Mesenchymal stem cell (in vitro differentiated cells and primary cell): ENCODE measurements around the gene LFNG.

Experiments
- DNase-seq: peaks from one replicate; pipeline ENCODE4 v3.0.0-alpha.2; 2013
- H2AFZ ChIP-seq: one replicate; pipeline ENCODE4 v1.6.1; 2013; ENCODE audit warnings: low read depth, mild to moderate bottlenecking, control low read depth, inconsistent platforms, low read length, moderate library complexity
- H2AK5ac ChIP-seq: 2 replicates; pipeline ENCODE4 v1.6.1; 2013; ENCODE audit warnings: low read length, moderate library complexity, mild to moderate bottlenecking, inconsistent platforms; ENCODE audit not compliant: severe bottlenecking
- H2BK120ac ChIP-seq: one replicate; pipeline ENCODE4 v1.6.1; 2013; ENCODE audit warnings: low read depth, mild to moderate bottlenecking, inconsistent platforms, low read length, moderate library complexity
- H2BK12ac ChIP-seq, 2 experiments: one replicate each; pipeline ENCODE4 v1.6.1; 2013; ENCODE audit warnings: inconsistent platforms in 2 of 2, low read length in 2 of 2, mild to moderate bottlenecking in 2 of 2, moderate library complexity in 2 of 2, control low read depth in 1 of 2
- H2BK15ac ChIP-seq: one replicate; pipeline ENCODE4 v1.6.1; 2013; ENCODE audit warnings: mild to moderate bottlenecking, low read depth, inconsistent platforms; ENCODE audit not compliant: poor library complexity, severe bottlenecking
- H2BK5ac ChIP-seq: 2 replicates; pipeline ENCODE4 v1.6.1; 2013; ENCODE audit warnings: low read depth, mild to moderate bottlenecking, low read length, control low read depth, inconsistent platforms; ENCODE audit not compliant: poor library complexity, severe bottlenecking
- H3K14ac ChIP-seq, 2 experiments: one replicate each; pipeline ENCODE4 v1.6.1; 2013; ENCODE audit warnings: inconsistent platforms in 2 of 2, low read length in 2 of 2, control low read depth in 1 of 2, mild to moderate bottlenecking in 1 of 2, moderate library complexity in 1 of 2
- H3K18ac ChIP-seq, 2 experiments: one replicate each; pipeline ENCODE4 v1.6.1; 2013; ENCODE audit warnings: inconsistent platforms in 2 of 2, low read length in 2 of 2, control low read depth in 1 of 2, low read depth in 1 of 2, mild to moderate bottlenecking in 1 of 2
- H3K23ac ChIP-seq, 2 experiments: one replicate each; pipeline ENCODE4 v1.6.1; 2013; ENCODE audit warnings: inconsistent platforms in 2 of 2, low read length in 2 of 2, mild to moderate bottlenecking in 2 of 2, moderate library complexity in 2 of 2, control low read depth in 1 of 2
- H3K27ac ChIP-seq: 2 replicates; pipeline ENCODE4 v1.5.1; 2013; ENCODE audit warnings: mild to moderate bottlenecking, moderate library complexity, low read length, control low read depth, inconsistent platforms; ENCODE audit not compliant: poor library complexity, severe bottlenecking
- H3K27me3 ChIP-seq, 2 experiments: 2 replicates each; pipeline versions ENCODE4 v1.6.1 to v1.7.0; 2013; ENCODE audit warnings: low read length in 2 of 2, mild to moderate bottlenecking in 2 of 2, moderate library complexity in 2 of 2, control low read depth in 1 of 2, inconsistent platforms in 1 of 2; ENCODE audit not compliant: control insufficient read depth in 1 of 2, insufficient read depth in 1 of 2
- H3K36me3 ChIP-seq, 2 experiments: 2 replicates each; pipeline versions ENCODE4 v1.6.1 to v1.7.0; 2013; ENCODE audit warnings: low read length in 2 of 2, control low read depth in 1 of 2, inconsistent platforms in 1 of 2, low read depth in 1 of 2, mild to moderate bottlenecking in 1 of 2; ENCODE audit not compliant: insufficient read depth in 2 of 2, control insufficient read depth in 1 of 2
- H3K4ac ChIP-seq, 2 experiments: one replicate each; pipeline ENCODE4 v1.6.1; 2013; ENCODE audit warnings: inconsistent platforms in 2 of 2, low read length in 2 of 2, mild to moderate bottlenecking in 2 of 2, moderate library complexity in 2 of 2, control low read depth in 1 of 2, low read depth in 1 of 2
- H3K4me1 ChIP-seq: 2 replicates; pipeline ENCODE4 v1.6.1; 2013; ENCODE audit warnings: low read depth, low read length, control low read depth; ENCODE audit not compliant: control insufficient read depth, insufficient read depth
- H3K4me2 ChIP-seq: 2 replicates; pipeline ENCODE4 v1.6.1; 2013; ENCODE audit warnings: low read length, mild to moderate bottlenecking, inconsistent platforms; ENCODE audit not compliant: poor library complexity, severe bottlenecking
- H3K4me3 ChIP-seq, 2 experiments: 2 replicates each; pipeline versions ENCODE4 v1.5.1 to v1.7.0; 2013; ENCODE audit warnings: low read length in 2 of 2, mild to moderate bottlenecking in 2 of 2, control low read depth in 1 of 2, low read depth in 1 of 2; ENCODE audit not compliant: insufficient read depth in 1 of 2
- H3K79me1 ChIP-seq: replicated peaks from 2 replicates; pipeline ENCODE4 v1.6.1; 2013; ENCODE audit warnings: mild to moderate bottlenecking, control low read depth, low read length, inconsistent platforms; ENCODE audit not compliant: poor library complexity, severe bottlenecking
- H3K9ac ChIP-seq: 2 replicates; pipeline ENCODE4 v1.7.0; 2013; ENCODE audit warnings: mild to moderate bottlenecking, low read length, moderate library complexity
- H3K9me3 ChIP-seq: 2 replicates; pipeline ENCODE4 v1.7.0; 2013; ENCODE audit warnings: mild to moderate bottlenecking, low read length; ENCODE audit not compliant: control insufficient read depth
- H4K8ac ChIP-seq: one replicate; pipeline ENCODE4 v1.6.1; 2013; ENCODE audit warnings: inconsistent platforms, mild to moderate bottlenecking, low read length, moderate library complexity
- H4K91ac ChIP-seq: one replicate; pipeline ENCODE4 v1.6.1; 2013; ENCODE audit warnings: mild to moderate bottlenecking, low read length, inconsistent platforms
- WGBS: methylation state at CpG from one replicate; pipeline ENCODE4 v1.1.7; 2013; ENCODE audit warnings: mixed read lengths; 5-methylcytosine and 5-hydroxymethylcytosine counted together

Gene LFNG

DNA sequence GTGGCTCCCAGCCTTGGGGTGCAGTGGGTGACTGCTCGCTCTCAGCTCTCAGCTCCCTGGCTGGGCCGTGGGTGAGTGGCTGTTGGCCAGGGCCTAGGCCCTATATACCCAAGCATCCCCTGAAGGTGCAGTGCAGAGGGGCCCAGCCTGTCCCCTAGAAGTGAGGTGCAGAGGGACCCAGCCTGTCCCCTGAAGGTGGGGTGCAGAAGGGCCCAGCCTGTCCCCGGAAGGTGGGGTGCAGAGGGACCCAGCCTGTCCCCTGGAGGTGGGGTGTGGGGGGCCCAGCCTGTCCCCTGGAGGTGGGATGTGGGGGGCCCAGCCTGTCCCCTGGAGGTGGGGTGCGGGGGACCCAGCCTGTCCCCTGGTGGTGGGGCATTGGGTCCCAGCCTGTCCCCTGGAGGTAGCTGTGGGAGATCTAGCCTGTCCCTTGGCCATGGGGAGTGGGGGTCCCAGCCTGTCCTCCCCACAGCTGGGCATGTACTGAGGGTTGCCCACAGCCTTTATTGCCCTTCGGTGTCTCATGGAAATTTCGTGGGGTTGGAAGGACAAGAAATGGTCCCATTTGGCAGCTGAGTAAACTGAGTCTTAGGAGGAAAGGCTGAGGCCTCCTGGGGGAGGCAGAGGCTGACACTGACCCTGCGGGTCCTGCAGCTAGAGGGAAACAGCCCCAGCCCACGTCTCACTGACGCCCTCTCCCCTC lies 17.5 kb upstream of the LFNG start:
- DNase-seq, result no peak
- H3K79me1 ChIP-seq, result no peaks in the 10 kb centered on the region
- peaks cover 34% of the 10 kb centered on the region for H3K4me1 ChIP-seq
- H2BK12ac ChIP-seq, result no peak overlapping the region
- no peak overlapping the region for H3K4me3 ChIP-seq
- no peak overlapping the region for H3K27ac ChIP-seq
- H2AK5ac ChIP-seq, result no peak overlapping the region
- H2BK15ac ChIP-seq, result no peak overlapping the region
- H3K27me3 ChIP-seq, result peaks cover 0 to 44% of the 10 kb centered on the region in 2 experiments
- WGBS, result 95% methylated on average over 9 of the region's 9 CpGs
- no peak overlapping the region for H3K9ac ChIP-seq
- H3K14ac ChIP-seq, result no peak overlapping the region
- no peak overlapping the region for H3K4ac ChIP-seq
- no peaks in the 10 kb centered on the region for H3K9me3 ChIP-seq
- H4K8ac ChIP-seq, result no peak overlapping the region
- no peak overlapping the region for H2BK5ac ChIP-seq
- H2AFZ ChIP-seq, result no peak overlapping the region
- no peaks in the 10 kb centered on the region for H3K36me3 ChIP-seq
- no peak overlapping the region for H3K4me2 ChIP-seq
- no peak overlapping the region for H3K18ac ChIP-seq
- H4K91ac ChIP-seq, result no peak overlapping the region
- no peak overlapping the region for H2BK120ac ChIP-seq
- no peak overlapping the region for H3K23ac ChIP-seq

DNA sequence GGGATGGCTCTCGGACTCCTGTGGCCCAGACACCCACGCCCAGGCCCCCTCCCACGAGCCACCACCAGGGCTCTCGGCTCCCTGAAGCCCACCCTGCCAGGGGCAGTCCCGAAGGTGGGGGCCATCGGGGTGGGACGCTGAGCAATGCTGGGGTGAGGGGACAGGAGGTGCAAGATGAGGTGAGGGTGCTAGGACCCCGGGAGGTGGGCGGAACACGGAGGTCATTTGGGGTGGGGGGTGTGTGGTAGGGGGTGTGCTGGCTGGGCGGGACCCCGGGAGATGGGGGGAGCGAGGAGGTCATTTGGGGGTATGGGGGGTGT lies 17.0 kb upstream of the LFNG start:
- DNase-seq, result no peak
- no peak overlapping the region for H3K14ac ChIP-seq
- H3K4me2 ChIP-seq, result no peak overlapping the region
- 89% methylated on average over 13 of the region's 13 CpGs for WGBS
- no peak overlapping the region for H3K18ac ChIP-seq
- H2BK120ac ChIP-seq, result no peak overlapping the region
- H3K4ac ChIP-seq, result no peak overlapping the region
- no peak overlapping the region for H4K91ac ChIP-seq
- H2AK5ac ChIP-seq, result no peak overlapping the region
- no peak overlapping the region for H4K8ac ChIP-seq
- H3K79me1 ChIP-seq, result no peaks in the 10 kb centered on the region
- no peaks in the 10 kb centered on the region for H3K9me3 ChIP-seq
- no peak overlapping the region for H3K23ac ChIP-seq
- no peaks in the 10 kb centered on the region for H3K36me3 ChIP-seq
- H2BK5ac ChIP-seq, result no peak overlapping the region
- peaks cover 0 to 40% of the 10 kb centered on the region in 2 experiments for H3K27me3 ChIP-seq
- H2BK12ac ChIP-seq, result peak overlapping the region in 1 of 2 experiments; percentile 24
- H3K4me1 ChIP-seq, result peaks cover 34% of the 10 kb centered on the region
- no peak overlapping the region for H3K4me3 ChIP-seq
- no peak overlapping the region for H3K9ac ChIP-seq
- H3K27ac ChIP-seq, result no peak overlapping the region
- no peak overlapping the region for H2BK15ac ChIP-seq
- no peak overlapping the region for H2AFZ ChIP-seq

DNA sequence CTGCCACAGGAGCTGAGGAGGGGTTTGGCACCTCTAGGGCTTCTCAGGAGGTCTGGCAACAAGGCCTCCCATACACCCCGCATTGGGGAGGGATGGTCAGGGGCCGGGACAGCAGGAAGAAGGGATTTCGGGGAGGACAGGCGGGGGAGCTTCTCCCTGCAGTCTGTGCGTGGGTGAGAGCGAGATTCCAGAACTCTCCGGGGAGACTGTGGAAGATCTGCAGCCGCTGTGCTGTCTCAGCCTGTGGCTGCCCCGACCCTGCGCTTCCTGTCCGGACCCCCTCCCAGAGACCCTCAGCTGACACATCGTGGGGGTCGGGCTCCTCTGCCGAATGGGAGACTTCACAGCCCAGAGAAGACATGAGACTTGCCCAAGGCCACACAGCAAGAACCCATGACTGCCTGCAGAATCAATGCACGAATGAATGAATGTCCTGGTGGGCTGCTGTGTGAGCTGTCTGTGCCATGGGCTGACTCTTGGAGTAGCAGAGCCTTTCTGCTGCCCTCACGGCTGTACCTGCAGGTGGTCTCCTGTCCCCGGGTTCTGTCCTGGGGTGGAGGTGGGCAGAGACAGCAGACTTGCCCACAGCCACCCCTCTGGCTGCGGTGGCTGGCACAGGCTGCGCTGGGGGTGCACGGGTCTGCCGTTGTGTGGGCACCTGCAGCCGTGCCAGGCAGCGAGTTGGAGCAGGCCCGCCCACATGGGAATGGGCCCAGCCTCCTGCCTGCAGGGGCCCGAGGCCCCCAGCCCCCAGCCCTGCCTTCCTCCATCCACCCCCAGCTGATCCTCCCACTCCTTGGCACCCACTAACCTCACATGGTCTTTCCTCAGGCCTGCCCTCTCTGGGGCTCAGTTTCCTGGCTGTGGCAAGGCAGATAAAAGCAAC lies 16.3 kb upstream of the LFNG start:
- H3K14ac ChIP-seq, result no peak overlapping the region
- no peaks in the 10 kb centered on the region for H3K9me3 ChIP-seq
- no peak overlapping the region for H3K23ac ChIP-seq
- no peak overlapping the region for H2BK120ac ChIP-seq
- no peak overlapping the region for H3K9ac ChIP-seq
- H2BK5ac ChIP-seq, result no peak overlapping the region
- no peak overlapping the region for H2AFZ ChIP-seq
- H4K8ac ChIP-seq, result no peak overlapping the region
- H3K27me3 ChIP-seq, result peaks cover 0 to 42% of the 10 kb centered on the region in 2 experiments
- peak overlapping the region in 1 of 2 experiments; percentile 34 for H3K18ac ChIP-seq
- no peaks in the 10 kb centered on the region for H3K36me3 ChIP-seq
- no peak overlapping the region for H4K91ac ChIP-seq
- no peak overlapping the region for H2BK15ac ChIP-seq
- no peak overlapping the region for H3K27ac ChIP-seq
- no peaks in the 10 kb centered on the region for H3K79me1 ChIP-seq
- H3K4me1 ChIP-seq, result peaks cover 35% of the 10 kb centered on the region
- H3K4ac ChIP-seq, result no peak overlapping the region
- H3K4me3 ChIP-seq, result no peak overlapping the region
- H2AK5ac ChIP-seq, result no peak overlapping the region
- DNase-seq, result no peak
- H2BK12ac ChIP-seq, result no peak overlapping the region
- 76% methylated on average over 24 of the region's 25 CpGs for WGBS
- H3K4me2 ChIP-seq, result no peak overlapping the region

DNA sequence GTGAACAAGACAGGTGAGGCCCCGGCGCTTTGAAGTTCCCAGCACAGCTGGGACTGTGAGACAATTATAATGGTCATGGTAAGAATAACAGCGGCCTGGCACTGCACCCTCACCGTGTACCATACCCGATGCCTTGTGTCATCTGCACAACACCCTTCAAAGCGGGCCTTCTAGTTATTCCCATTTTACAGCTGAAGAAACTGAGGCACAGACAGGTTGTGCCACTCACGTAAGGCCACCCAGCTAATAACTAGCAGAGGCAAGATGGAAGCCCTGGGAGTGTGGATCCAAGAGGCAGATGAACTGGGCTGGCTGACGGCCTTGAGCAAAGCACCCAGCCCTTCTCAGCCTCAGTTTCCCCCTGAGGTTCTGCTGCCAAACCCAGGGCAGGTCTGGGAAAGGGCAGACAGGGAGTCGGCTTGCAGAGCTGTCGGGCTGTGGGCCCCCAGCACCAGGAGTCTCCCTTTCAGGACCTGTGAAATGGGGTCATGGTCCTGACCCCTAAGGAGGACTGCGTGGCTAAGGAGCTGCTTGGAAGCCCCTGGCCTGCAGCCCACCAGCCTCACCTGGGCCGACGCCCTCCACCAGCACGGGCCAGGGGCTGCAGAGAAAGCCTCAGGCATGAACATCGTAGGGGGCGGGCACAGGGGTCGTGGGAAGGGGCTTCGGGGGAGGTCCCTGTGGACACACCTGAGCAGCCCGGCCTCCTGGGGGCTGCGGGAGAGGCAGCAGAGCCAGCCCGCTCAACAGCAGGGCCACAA lies 15.3 kb upstream of the LFNG start:
- Histone ChIP-seq H2BK12ac (no peak overlapping the region), H3K9ac (no peak overlapping the region), H4K91ac (no peak overlapping the region), H2AK5ac (no peak overlapping the region), H3K23ac (no peak overlapping the region), H3K36me3 (no peaks in the 10 kb centered on the region), H2BK15ac (no peak overlapping the region), H3K27ac (no peak overlapping the region), H3K4me3 (no peak overlapping the region), H2AFZ (no peak overlapping the region), H3K14ac (no peak overlapping the region), H3K27me3 (peaks cover 0 to 42% of the 10 kb centered on the region in 2 experiments), H3K18ac (no peak overlapping the region), H2BK5ac (no peak overlapping the region), H3K4ac (no peak overlapping the region), H3K4me2 (no peak overlapping the region), H3K4me1 (peaks cover 40% of the 10 kb centered on the region), H3K9me3 (no peaks in the 10 kb centered on the region), H4K8ac (no peak overlapping the region), H3K79me1 (no peaks in the 10 kb centered on the region), H2BK120ac (no peak overlapping the region)
- DNase-seq, result no peak
- 78% methylated on average over 21 of the region's 21 CpGs for WGBS
